Karpas-422 (cell line): ENCODE results near the gene POMGNT2. TPM values are rescaled to one million over a fixed set of nuclear protein-coding genes. Genes with fewer than 3 reads are reported as not detected.

Experiments used
- DNase-seq: peaks from one replicate; pipeline ENCODE4 v3.0.0-alpha.2; 2015
- H2AFZ ChIP-seq: fragments of 200-600 bp; sonication (generic); 2 replicates; pipeline ENCODE4 v1.6.1; 2014; ENCODE audit warnings: antibody characterized with exemption, low read length, mixed read lengths
- H3K27ac ChIP-seq: fragments of 200-600 bp; sonication (generic); 2 replicates; pipeline ENCODE4 v1.5.1; 2014; ENCODE audit warnings: mild to moderate bottlenecking, low read length, moderate library complexity
- H3K27me3 ChIP-seq: fragments of 200-600 bp; sonication (generic); 2 replicates; pipeline ENCODE4 v1.6.1; 2014; ENCODE audit warnings: low read length, mixed read lengths
- H3K36me3 ChIP-seq: fragments of 200-600 bp; sonication (generic); 2 replicates; pipeline ENCODE4 v1.6.1; 2014; ENCODE audit warnings: low read length, mixed read lengths; ENCODE audit not compliant: insufficient read depth
- H3K4me1 ChIP-seq: fragments of 200-600 bp; sonication (generic); 2 replicates; pipeline ENCODE4 v1.6.1; 2014; ENCODE audit warnings: mild to moderate bottlenecking, low read length, mixed read lengths
- H3K4me2 ChIP-seq: fragments of 200-600 bp; sonication (generic); 2 replicates; pipeline ENCODE4 v1.6.1; 2014; ENCODE audit warnings: low read length, low read depth, mild to moderate bottlenecking; ENCODE audit not compliant: poor library complexity, severe bottlenecking
- H3K4me3 ChIP-seq: fragments of 200-600 bp; sonication (generic); 2 replicates; pipeline ENCODE4 v1.5.1; 2014; ENCODE audit warnings: mild to moderate bottlenecking, antibody characterized with exemption, low read length, mixed read lengths
- H3K79me2 ChIP-seq: fragments of 200-600 bp; sonication (generic); 2 replicates; pipeline ENCODE4 v1.6.1; 2014; ENCODE audit warnings: mild to moderate bottlenecking, low read length, mixed read lengths
- H3K9ac ChIP-seq: fragments of 200-600 bp; sonication (generic); 2 replicates; pipeline ENCODE4 v1.6.0; 2014; ENCODE audit warnings: low read length
- H3K9me2 ChIP-seq: fragments of 200-600 bp; sonication (generic), shearing (Covaris generic); replicated peaks from 2 replicates; pipeline ENCODE4 v1.6.0; 2014; ENCODE audit warnings: mild to moderate bottlenecking, low read length, moderate library complexity; ENCODE audit not compliant: insufficient read depth
- H3K9me3 ChIP-seq: fragments of 300-700, 200-600 bp; sonication (generic); 2 replicates; pipeline ENCODE4 v1.6.1; 2014; ENCODE audit warnings: low read length, mixed read lengths
- H4K20me1 ChIP-seq: fragments of 200-600 bp; sonication (generic); 2 replicates; pipeline ENCODE4 v1.6.1; 2014; ENCODE audit warnings: mild to moderate bottlenecking, antibody characterized with exemption, low read length, low read depth; ENCODE audit not compliant: insufficient read depth
- total RNA-seq: library from RNA; depleted of rRNA; stranded (reverse); fragments of >200 nt; shearing (Covaris generic); gene quantifications from 2 replicates; pipeline ENCODE4 v1.2.3, GENCODE V29; 2014; ENCODE audit warnings: low replicate concordance; rRNA removed

The POMGNT2 gene
- total RNA-seq = 59.3 and 70.7 TPM in 2 replicates

- Histone ChIP-seq H3K27me3 (no peaks in the 10 kb centered on the region), H3K9ac (peak within 1 kb of the TSS; percentile 90), H3K4me3 (peak within 1 kb of the TSS; percentile 71), H3K9me3 (no peaks in the 10 kb centered on the region), H3K36me3 (no peaks in the 10 kb centered on the region), H4K20me1 (no peaks in the 10 kb centered on the region; the same call in 1 of the 2 replicates), H2AFZ (no peak within 1 kb of the TSS), H3K4me1 (peaks cover 77% of the 10 kb centered on the region), H3K27ac (peak within 1 kb of the TSS; percentile 98), H3K4me2 (peak within 1 kb of the TSS; percentile 82), H3K79me2 (peaks cover 58% of the 10 kb centered on the region), H3K9me2 (no peaks in the 10 kb centered on the region)
- peak; percentile 96 for DNase-seq
Observed at GRCh38 chr3:43105596-43106292, at the start of gene POMGNT2. TSS of gene POMGNT2 (minus strand) at chr3:43106079. CDS start at chr3:43081431, 24,648 bp downstream.

- Histone ChIP-seq H3K79me2 (no peaks in the 10 kb centered on the region), H3K9me2 (no peaks in the 10 kb centered on the region), H3K4me2 (no peak overlapping the region), H3K27me3 (no peaks in the 10 kb centered on the region), H3K4me1 (peaks cover 29% of the 10 kb centered on the region), H3K9ac (no peak overlapping the region), H3K36me3 (no peaks in the 10 kb centered on the region), H3K9me3 (no peaks in the 10 kb centered on the region), H3K27ac (no peak overlapping the region), H2AFZ (no peak overlapping the region), H4K20me1 (no peaks in the 10 kb centered on the region), H3K4me3 (no peak overlapping the region)
- DNase-seq = no peak
Observed at GRCh38 chr3:43154980-43155379, 49.1 kb upstream of the POMGNT2 start.

GRCh38 chr3:43153216-43154083, 47.6 kb upstream of the POMGNT2 start:
- H3K9me2 ChIP-seq = no peaks in the 10 kb centered on the region
- no peak overlapping the region for H3K27ac ChIP-seq
- H3K36me3 ChIP-seq = no peaks in the 10 kb centered on the region
- H3K9ac ChIP-seq = no peak overlapping the region
- no peaks in the 10 kb centered on the region for H3K79me2 ChIP-seq
- no peak overlapping the region for H3K4me2 ChIP-seq
- H3K4me1 ChIP-seq = peaks cover 23% of the 10 kb centered on the region
- no peak for DNase-seq
- no peak overlapping the region for H2AFZ ChIP-seq
- no peaks in the 10 kb centered on the region for H3K9me3 ChIP-seq
- no peak overlapping the region for H3K4me3 ChIP-seq
- no peaks in the 10 kb centered on the region for H3K27me3 ChIP-seq
- H4K20me1 ChIP-seq = no peaks in the 10 kb centered on the region

- H3K4me3 ChIP-seq = no peak overlapping the region
- peak; percentile 71 for DNase-seq
Observed at GRCh38 chr3:43152649-43153048, 46.8 kb upstream of the POMGNT2 start.

GRCh38 chr3:43148033-43148432, 42.2 kb upstream of the POMGNT2 start:
- H2AFZ ChIP-seq = no peak overlapping the region
- no peaks in the 10 kb centered on the region for H4K20me1 ChIP-seq
- no peaks in the 10 kb centered on the region for H3K36me3 ChIP-seq
- no peak overlapping the region for H3K9ac ChIP-seq
- no peaks in the 10 kb centered on the region for H3K9me3 ChIP-seq
- no peak overlapping the region for H3K4me2 ChIP-seq
- H3K27ac ChIP-seq = no peak overlapping the region
- no peaks in the 10 kb centered on the region for H3K27me3 ChIP-seq
- no peak overlapping the region for H3K4me3 ChIP-seq
- peak; percentile 49 for DNase-seq
- peaks cover 22% of the 10 kb centered on the region for H3K4me1 ChIP-seq
- H3K9me2 ChIP-seq = no peaks in the 10 kb centered on the region
- H3K79me2 ChIP-seq = no peaks in the 10 kb centered on the region

More at GRCh38 chr3:43152649-43153048, 46.8 kb upstream of the POMGNT2 start:
- Histone ChIP-seq H4K20me1 (no peaks in the 10 kb centered on the region), H3K27ac (peak overlapping the region; percentile 31; the same call in 1 of the 2 replicates), H3K9me3 (no peaks in the 10 kb centered on the region), H3K9ac (no peak overlapping the region), H3K79me2 (no peaks in the 10 kb centered on the region), H3K27me3 (no peaks in the 10 kb centered on the region), H3K9me2 (no peaks in the 10 kb centered on the region), H2AFZ (no peak overlapping the region), H3K4me1 (peaks cover 28% of the 10 kb centered on the region), H3K4me2 (peak overlapping the region; percentile 44), H3K36me3 (no peaks in the 10 kb centered on the region)

GRCh38 chr3:43146599-43146998, 40.7 kb upstream of the POMGNT2 start:
- peaks cover 7% of the 10 kb centered on the region for H3K4me1 ChIP-seq
- H3K27me3 ChIP-seq = no peaks in the 10 kb centered on the region
- H3K9ac ChIP-seq = no peak overlapping the region
- H3K36me3 ChIP-seq = no peaks in the 10 kb centered on the region
- no peaks in the 10 kb centered on the region for H4K20me1 ChIP-seq
- H3K4me3 ChIP-seq = no peak overlapping the region
- H3K27ac ChIP-seq = no peak overlapping the region
- no peak overlapping the region for H2AFZ ChIP-seq
- no peaks in the 10 kb centered on the region for H3K9me2 ChIP-seq
- H3K79me2 ChIP-seq = no peaks in the 10 kb centered on the region
- no peak overlapping the region for H3K4me2 ChIP-seq
- H3K9me3 ChIP-seq = no peaks in the 10 kb centered on the region
- DNase-seq = no peak

- Histone ChIP-seq H3K4me2 (no peak overlapping the region), H2AFZ (no peak overlapping the region), H4K20me1 (no peaks in the 10 kb centered on the region)
Observed at GRCh38 chr3:43144761-43145490, 39.0 kb upstream of the POMGNT2 start.

GRCh38 chr3:43142472-43142871, 36.6 kb upstream of the POMGNT2 start:
- Histone ChIP-seq H3K9me3 (no peaks in the 10 kb centered on the region), H3K9me2 (no peaks in the 10 kb centered on the region), H3K4me2 (no peak overlapping the region), H4K20me1 (no peaks in the 10 kb centered on the region), H3K79me2 (no peaks in the 10 kb centered on the region), H3K4me1 (no peaks in the 10 kb centered on the region), H3K9ac (no peak overlapping the region), H2AFZ (no peak overlapping the region), H3K4me3 (no peak overlapping the region), H3K36me3 (no peaks in the 10 kb centered on the region), H3K27me3 (no peaks in the 10 kb centered on the region), H3K27ac (no peak overlapping the region)
- no peak for DNase-seq

More at GRCh38 chr3:43144761-43145490, 39.0 kb upstream of the POMGNT2 start:
- no peak overlapping the region for H3K9ac ChIP-seq
- no peaks in the 10 kb centered on the region for H3K9me2 ChIP-seq
- no peaks in the 10 kb centered on the region for H3K36me3 ChIP-seq
- no peaks in the 10 kb centered on the region for H3K79me2 ChIP-seq
- no peak for DNase-seq
- H3K4me1 ChIP-seq = peaks cover 6% of the 10 kb centered on the region
- H3K27me3 ChIP-seq = no peaks in the 10 kb centered on the region
- no peaks in the 10 kb centered on the region for H3K9me3 ChIP-seq
- no peak overlapping the region for H3K27ac ChIP-seq
- H3K4me3 ChIP-seq = no peak overlapping the region
